Measurements from ENCODE around the gene MRPS18B.

Gene MRPS18B

DNA sequence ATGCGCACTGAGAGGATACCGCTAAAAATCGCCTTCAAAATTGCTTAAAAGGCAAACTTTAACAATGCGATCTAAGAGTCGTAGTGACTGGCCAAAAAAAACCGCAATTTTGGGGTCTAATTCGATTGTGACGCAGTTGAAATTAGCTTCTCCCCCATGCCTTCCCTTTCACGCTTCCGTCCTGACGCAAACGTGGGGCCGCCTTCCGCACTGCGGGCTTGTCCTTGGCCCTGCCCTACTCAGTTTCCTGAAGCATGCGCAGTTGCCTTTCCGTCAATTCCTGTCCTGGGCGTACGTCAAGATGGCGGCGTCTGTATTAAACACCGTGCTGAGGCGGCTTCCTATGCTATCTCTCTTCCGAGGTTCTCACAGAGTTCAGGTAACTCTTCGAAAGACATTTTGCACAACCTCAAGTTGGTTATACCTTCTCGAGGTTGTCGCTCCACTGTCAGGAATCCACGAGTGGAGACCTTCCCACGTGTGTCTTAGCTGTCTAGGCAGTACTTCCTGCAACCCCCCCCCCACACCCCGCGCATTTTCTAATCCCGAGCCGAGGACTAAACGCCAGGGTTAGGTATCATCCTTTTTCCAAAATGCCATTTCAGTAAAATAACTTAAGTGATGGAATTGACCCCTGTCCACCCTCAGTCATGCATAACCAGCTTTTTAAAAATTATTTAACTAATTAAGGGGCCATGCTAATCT lies at the start of gene MRPS18B:
Gene MRPS18B, plus strand, starts transcription at position 276 of the 705 bp plus-strand sequence. Its CDS starts 26 bp downstream, at position 302.
- DNase-seq: peak; percentile 99

DNA sequence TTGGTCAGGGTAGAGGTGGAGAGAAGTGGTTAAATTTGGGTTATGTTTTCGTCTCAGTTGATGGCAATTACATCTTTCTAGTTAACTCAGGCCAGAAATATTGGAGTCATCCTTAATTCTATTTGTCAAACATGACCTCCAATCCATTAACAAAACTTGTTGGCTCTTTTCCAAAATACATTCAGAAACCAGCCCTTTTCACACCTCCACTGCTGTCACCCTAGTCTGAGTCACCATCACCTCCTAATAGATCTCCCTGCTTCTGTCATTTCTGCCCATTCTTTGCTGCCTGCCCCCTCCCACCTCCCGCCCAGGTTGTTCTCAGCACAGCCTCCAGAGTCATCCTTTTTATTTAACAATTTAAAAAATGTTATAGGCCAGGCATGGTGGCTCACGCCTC lies 49.4 kb upstream of the MRPS18B start:
- DNase-seq: peak; percentile 63

GRCh38 chr6:30570263-30570662 lies 47.4 kb upstream of the MRPS18B start:
- no peak for DNase-seq

GRCh38 chr6:30570740-30571074 lies 46.9 kb upstream of the MRPS18B start:
- no peak for DNase-seq

GRCh38 chr6:30571075-30571761 lies 46.4 kb upstream of the MRPS18B start, which contains the start of gene ABCF1:
Gene ABCF1, plus strand, starts transcription at chr6:30571442. Its CDS starts 46 bp downstream, at chr6:30571488.
- peak; percentile 99 for DNase-seq

DNA sequence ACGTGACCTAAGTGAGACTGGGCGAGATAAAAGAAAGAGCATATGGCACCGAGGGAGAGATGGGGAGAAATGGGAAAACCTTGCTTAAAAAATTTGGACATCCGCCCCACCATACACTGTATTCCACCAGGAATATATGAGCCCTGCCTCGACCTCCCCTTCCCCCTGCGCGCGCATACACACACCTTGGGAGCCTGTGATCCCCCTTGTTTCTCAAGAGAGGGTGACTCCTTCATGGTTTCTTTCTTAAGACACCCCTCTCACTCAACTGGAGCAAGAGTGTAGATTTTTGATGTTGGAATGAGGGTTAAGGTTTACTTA lies 45.9 kb upstream of the MRPS18B start:
- DNase-seq: no peak

DNA sequence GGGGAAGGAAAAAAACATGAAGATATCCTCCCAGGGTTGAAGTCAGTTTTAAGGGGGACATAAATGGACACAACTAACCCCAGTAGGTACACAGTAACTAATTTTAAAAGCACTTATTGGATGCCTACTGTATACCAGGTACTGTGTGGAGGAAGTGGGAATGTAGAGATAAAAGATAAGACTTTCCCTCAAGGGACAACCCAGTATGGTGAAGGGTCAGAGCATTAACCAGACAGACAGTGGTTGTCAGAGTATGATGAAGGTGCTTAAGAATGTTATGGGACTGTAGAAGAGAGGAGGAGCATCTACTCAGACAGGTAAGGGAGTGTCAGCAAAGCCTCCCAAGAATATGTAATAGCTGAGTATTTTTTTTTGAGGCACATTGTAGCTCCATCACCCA lies 45.5 kb upstream of the MRPS18B start:
- DNase-seq: no peak

GRCh38 chr6:30573113-30573512 lies 44.5 kb upstream of the MRPS18B start:
- no peak for DNase-seq

GRCh38 chr6:30578051-30578450 lies 39.6 kb upstream of the MRPS18B start:
- DNase-seq: no peak

- DNase-seq: no peak
Observed at GRCh38 chr6:30583921-30584320, 33.7 kb upstream of the MRPS18B start.

- no peak for DNase-seq
Observed at GRCh38 chr6:30589754-30590358, 27.8 kb upstream of the MRPS18B start.

DNA sequence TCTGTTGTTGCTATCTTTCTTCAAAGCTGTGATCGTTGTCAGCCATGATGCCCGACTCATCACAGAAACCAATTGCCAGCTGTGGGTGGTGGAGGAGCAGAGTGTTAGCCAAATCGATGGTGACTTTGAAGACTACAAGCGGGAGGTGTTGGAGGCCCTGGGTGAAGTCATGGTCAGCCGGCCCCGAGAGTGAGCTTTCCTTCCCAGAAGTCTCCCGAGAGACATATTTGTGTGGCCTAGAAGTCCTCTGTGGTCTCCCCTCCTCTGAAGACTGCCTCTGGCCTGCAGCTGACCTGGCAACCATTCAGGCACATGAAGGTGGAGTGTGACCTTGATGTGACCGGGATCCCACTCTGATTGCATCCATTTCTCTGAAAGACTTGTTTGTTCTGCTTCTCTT lies 27.1 kb upstream of the MRPS18B start:
- no peak for DNase-seq

DNA sequence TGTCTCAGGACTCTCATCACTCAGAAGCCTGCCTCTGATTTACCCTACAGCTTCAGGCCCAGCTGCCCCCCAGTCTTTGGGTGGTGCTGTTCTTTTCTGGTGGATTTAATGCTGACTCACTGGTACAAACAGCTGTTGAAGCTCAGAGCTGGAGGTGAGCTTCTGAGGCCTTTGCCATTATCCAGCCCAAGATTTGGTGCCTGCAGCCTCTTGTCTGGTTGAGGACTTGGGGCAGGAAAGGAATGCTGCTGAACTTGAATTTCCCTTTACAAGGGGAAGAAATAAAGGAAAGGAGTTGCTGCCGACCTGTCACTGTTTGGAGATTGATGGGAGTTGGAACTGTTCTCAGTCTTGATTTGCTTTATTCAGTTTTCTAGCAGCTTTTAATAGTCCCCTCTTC lies 26.6 kb upstream of the MRPS18B start:
- DNase-seq: no peak

DNA sequence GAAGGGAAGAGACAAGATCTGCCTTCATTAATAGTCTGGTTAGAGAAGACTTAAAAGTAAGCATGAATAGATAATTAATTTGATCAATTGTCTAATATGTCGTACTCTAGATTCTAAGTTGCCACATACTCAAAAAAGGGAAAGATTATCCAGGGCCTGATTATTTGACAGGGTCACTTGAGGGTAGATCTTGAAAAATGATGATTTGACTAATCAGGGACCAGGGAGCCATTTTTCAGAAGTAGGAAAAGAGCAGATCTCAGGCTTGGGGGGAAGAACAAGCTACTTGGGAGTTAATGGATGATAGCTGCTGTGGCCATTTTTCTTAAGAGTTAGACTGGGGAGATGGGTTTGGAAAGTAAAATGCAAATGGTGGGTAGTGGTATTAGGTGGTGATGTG lies 25.4 kb upstream of the MRPS18B start:
- DNase-seq: no peak

- peak; percentile 86 for DNase-seq
Observed at GRCh38 chr6:30597315-30598144, 20.1 kb upstream of the MRPS18B start.

- DNase-seq: no peak
Observed at GRCh38 chr6:30598912-30599624, 18.6 kb upstream of the MRPS18B start.

DNA sequence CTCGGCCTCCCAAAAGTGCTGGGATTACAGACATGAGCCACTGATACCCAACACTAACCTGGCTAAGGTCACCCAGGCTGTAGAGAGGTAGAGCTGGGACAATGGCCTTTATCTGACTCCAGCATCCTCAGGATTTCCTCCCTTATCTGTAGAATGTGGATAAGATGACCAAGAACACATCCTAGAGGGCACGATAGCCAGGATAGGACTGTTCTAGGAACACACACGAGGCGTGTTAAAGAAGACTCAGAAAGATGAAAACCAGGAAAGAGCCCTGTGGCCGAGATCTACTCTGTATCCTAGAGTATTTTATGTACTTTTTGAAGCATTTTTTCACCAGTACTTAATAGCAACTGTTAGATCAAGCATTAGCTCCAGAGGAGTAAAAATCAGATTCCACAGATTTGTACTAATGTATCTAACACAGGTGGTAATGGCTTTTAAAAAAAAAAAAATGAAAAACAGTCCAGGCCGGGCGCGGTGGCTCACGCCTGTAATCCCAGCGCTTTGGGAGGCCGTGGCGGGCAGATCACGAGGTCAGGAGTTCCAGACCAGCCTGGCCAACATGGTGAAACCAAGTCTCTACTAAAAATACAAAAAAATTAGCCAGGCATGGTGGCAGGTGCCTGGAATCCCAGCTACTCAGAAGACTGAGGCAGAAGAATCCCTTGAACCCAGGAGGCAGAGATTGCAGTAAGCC lies 17.9 kb upstream of the MRPS18B start:
- no peak for DNase-seq

- DNase-seq: no peak
Observed at GRCh38 chr6:30600451-30600961, 17.1 kb upstream of the MRPS18B start.

- DNase-seq: peak; percentile 41
Observed at GRCh38 chr6:30601436-30601814, 16.2 kb upstream of the MRPS18B start.

DNA sequence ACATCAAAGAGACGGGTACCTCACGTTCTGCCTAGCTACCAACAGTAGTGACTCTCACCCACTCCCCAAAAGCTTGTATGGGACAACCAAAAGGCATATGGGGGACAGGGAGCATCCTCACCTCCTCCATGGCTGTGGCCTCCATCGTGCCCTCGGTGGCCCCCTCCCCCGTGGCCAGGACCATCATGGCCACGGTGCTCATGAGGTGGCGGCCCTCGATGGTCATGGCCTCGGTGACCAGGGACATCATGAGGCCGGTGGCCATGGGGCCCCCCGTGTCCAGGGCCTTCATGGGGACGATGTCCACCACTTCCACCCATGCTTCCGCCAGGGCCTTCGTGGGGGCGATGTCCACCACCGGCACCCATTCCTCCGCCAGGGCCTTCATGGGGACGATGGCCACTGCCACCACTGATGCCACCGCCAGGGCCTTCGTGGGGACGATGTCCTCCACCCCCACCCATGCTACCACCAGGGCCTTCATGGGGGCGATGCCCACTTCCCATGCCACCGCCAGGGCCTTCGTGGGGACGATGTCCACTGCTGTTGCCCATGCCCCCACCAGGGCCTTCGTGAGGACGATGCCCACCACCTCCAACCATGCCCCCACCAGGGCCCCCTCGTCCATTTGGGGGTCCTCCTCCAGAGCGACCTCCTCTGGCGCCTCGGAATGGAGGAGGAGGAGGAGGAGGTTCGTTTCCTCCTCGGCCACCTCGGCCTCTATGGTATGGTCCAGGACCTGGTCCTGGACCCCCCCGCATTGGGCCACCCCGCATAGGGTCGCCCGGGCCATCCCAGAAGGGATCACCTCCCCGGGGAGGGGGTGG lies 15.6 kb upstream of the MRPS18B start:
- DNase-seq: no peak

- no peak for DNase-seq
Observed at GRCh38 chr6:30603961-30604360, 13.7 kb upstream of the MRPS18B start.

Measured in CD4-positive, alpha-beta T cell treated with Interleukin-17A for 1 hour (primary cell).